Calu3 (cell line): Measurements from ENCODE around the gene SMIM28. TPM values are rescaled to one million over a fixed set of nuclear protein-coding genes. Genes with fewer than 3 reads are reported as not detected.
"Not testable (repeated sequence)": the region's sequence is repeated elsewhere in the genome, so short reads cannot be mapped to it uniquely, and the experiment has no call there.

Experiments
- BruUV-seq: library from RNA; stranded (reverse); fragments of 400-500 nt; replicated peaks from 2 replicates; lab custom pipeline; 2021; lab: Mats Ljungman, UMichigan
- CTCF ChIA-PET: fragments of 300-600 bp; sonication (Branson Sonifier 250); formaldehyde crosslinking; loops from one replicate; lab custom pipeline; 2022; ENCODE audit warnings: antibody characterized with exemption; lab: Charles Lee
- DNase-seq: peaks from one replicate; pipeline ENCODE4 v3.0.0; 2022
- H3K27ac Mint-ChIP-seq: one replicate; pipeline ENCODE4 v1.8.0; 2022; ENCODE audit warnings: mixed read lengths; ENCODE audit not compliant: unreplicated experiment
- H3K27me3 Mint-ChIP-seq: one replicate; pipeline ENCODE4 v1.8.0; 2022; ENCODE audit warnings: mixed read lengths; ENCODE audit not compliant: unreplicated experiment
- H3K36me3 Mint-ChIP-seq: one replicate; pipeline ENCODE4 v1.8.0; 2022; ENCODE audit warnings: mild to moderate bottlenecking, moderate library complexity, mixed read lengths; ENCODE audit not compliant: insufficient read depth, unreplicated experiment
- H3K4me1 Mint-ChIP-seq: one replicate; pipeline ENCODE4 v1.8.0; 2022; ENCODE audit warnings: mild to moderate bottlenecking, low read depth, mixed read lengths; ENCODE audit not compliant: unreplicated experiment
- H3K4me3 Mint-ChIP-seq: one replicate; pipeline ENCODE4 v1.8.0; 2022; ENCODE audit warnings: mild to moderate bottlenecking, low read depth, moderate library complexity, mixed read lengths; ENCODE audit not compliant: unreplicated experiment
- H3K9me3 Mint-ChIP-seq: one replicate; pipeline ENCODE4 v1.8.0; 2022; ENCODE audit warnings: low read depth, mixed read lengths; ENCODE audit not compliant: unreplicated experiment
- intact Hi-C: fragments of 100-400 bp; cut with micrococcal nuclease; formaldehyde crosslinking; loops from one replicate; pipeline ENCODE4 v1.10.0; 2022; ENCODE audit not compliant: unreplicated experiment
- total RNA-seq: library from RNA; stranded (reverse); gene quantifications from 2 replicates; pipeline ENCODE4 v1.2.3, GENCODE V29; 2022
- TF ChIP-seq, protein P1 (sequence below): fragments of 200-600 bp; IDR thresholded peaks from one replicate; pipeline ENCODE4 v1.8.0; 2022; ENCODE audit warnings: antibody characterized with exemption; ENCODE audit not compliant: unreplicated experiment

SMIM28 gene
- total RNA-seq, 1 experiment from 2014 or later, result not detected

GRCh38 chr6:138357928-138358327, 19.8 kb upstream of the SMIM28 start:
- BruUV-seq, result no TSS peak
- intact Hi-C loops, result loop anchor here (10.0 kb wide), 1 partner anchor 47 kb away; the partner anchor contains the start of gene HEBP2
- Mint-ChIP-seq H3K4me1 (no peaks in the 10 kb centered on the region), H3K27ac (no peak overlapping the region), H3K4me3 (no peak overlapping the region), H3K9me3 (no peaks in the 10 kb centered on the region), H3K27me3 (no peaks in the 10 kb centered on the region), H3K36me3 (peaks cover 5% of the 10 kb centered on the region)
- no peak for DNase-seq
- CTCF ChIA-PET, result no interaction called here
- TF ChIP-seq, protein P1, sequence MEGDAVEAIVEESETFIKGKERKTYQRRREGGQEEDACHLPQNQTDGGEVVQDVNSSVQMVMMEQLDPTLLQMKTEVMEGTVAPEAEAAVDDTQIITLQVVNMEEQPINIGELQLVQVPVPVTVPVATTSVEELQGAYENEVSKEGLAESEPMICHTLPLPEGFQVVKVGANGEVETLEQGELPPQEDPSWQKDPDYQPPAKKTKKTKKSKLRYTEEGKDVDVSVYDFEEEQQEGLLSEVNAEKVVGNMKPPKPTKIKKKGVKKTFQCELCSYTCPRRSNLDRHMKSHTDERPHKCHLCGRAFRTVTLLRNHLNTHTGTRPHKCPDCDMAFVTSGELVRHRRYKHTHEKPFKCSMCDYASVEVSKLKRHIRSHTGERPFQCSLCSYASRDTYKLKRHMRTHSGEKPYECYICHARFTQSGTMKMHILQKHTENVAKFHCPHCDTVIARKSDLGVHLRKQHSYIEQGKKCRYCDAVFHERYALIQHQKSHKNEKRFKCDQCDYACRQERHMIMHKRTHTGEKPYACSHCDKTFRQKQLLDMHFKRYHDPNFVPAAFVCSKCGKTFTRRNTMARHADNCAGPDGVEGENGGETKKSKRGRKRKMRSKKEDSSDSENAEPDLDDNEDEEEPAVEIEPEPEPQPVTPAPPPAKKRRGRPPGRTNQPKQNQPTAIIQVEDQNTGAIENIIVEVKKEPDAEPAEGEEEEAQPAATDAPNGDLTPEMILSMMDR, result no peak

GRCh38 chr6:138368684-138369083, 9.0 kb upstream of the SMIM28 start:
- BruUV-seq, CTCF ChIA-PET, H3K36me3 Mint-ChIP-seq, H3K27me3 Mint-ChIP-seq, DNase-seq, H3K4me3 Mint-ChIP-seq, intact Hi-C loops, H3K9me3 Mint-ChIP-seq, H3K27ac Mint-ChIP-seq: not testable (repeated sequence)
- H3K4me1 Mint-ChIP-seq, result peaks cover 30% of the 10 kb centered on the region

- H3K36me3 Mint-ChIP-seq, result no peaks in the 10 kb centered on the region
- intact Hi-C loops, result no loop called here
- peaks cover 30% of the 10 kb centered on the region for H3K4me1 Mint-ChIP-seq
- peaks cover 2% of the 10 kb centered on the region for H3K9me3 Mint-ChIP-seq
- no peaks in the 10 kb centered on the region for H3K27me3 Mint-ChIP-seq
- TF ChIP-seq, protein P1, result no peak
- no TSS peak for BruUV-seq
- no peak overlapping the region for H3K4me3 Mint-ChIP-seq
- peak overlapping the region; percentile 77 for H3K27ac Mint-ChIP-seq
- DNase-seq, result no peak
- CTCF ChIA-PET, result interaction anchor here (0.6 kb wide), 1 partner anchor 20 kb away, joined by 3 read pairs; no protein-coding TSS in a partner anchor
These were observed 6.9 kb upstream of the SMIM28 start for GRCh38 chr6:138370631-138371451.

GRCh38 chr6:138371452-138371711, 6.3 kb upstream of the SMIM28 start:
- CTCF ChIA-PET, result interaction anchor here (0.6 kb wide), 1 partner anchor 20 kb away, joined by 3 read pairs; no protein-coding TSS in a partner anchor
- no peak for DNase-seq
- H3K9me3 Mint-ChIP-seq, result peaks cover 2% of the 10 kb centered on the region
- TF ChIP-seq, protein P1, result no peak
- BruUV-seq, result no TSS peak
- peak overlapping the region; percentile 77 for H3K27ac Mint-ChIP-seq
- H3K4me1 Mint-ChIP-seq, result peaks cover 30% of the 10 kb centered on the region
- no peaks in the 10 kb centered on the region for H3K27me3 Mint-ChIP-seq
- peak overlapping the region; percentile 44 for H3K4me3 Mint-ChIP-seq
- intact Hi-C loops, result no loop called here
- H3K36me3 Mint-ChIP-seq, result no peaks in the 10 kb centered on the region

GRCh38 chr6:138371720-138372119, 6.0 kb upstream of the SMIM28 start:
- H3K27me3 Mint-ChIP-seq, result no peaks in the 10 kb centered on the region
- TF ChIP-seq, protein P1, result no peak
- H3K4me3 Mint-ChIP-seq, result peak overlapping the region; percentile 44
- intact Hi-C loops, result no loop called here
- CTCF ChIA-PET, result interaction anchor here (0.6 to 1.5 kb wide), 2 partner anchors 21 to 32 kb away, joined by 3 to 5 read pairs; partner anchors contain the start of gene HEBP2
- no peaks in the 10 kb centered on the region for H3K36me3 Mint-ChIP-seq
- H3K9me3 Mint-ChIP-seq, result peaks cover 2% of the 10 kb centered on the region
- H3K4me1 Mint-ChIP-seq, result peaks cover 30% of the 10 kb centered on the region
- peak; percentile 33 for DNase-seq
- no TSS peak for BruUV-seq
- peak overlapping the region; percentile 77 for H3K27ac Mint-ChIP-seq
